Progenitor cell of endocrine pancreas (in vitro differentiated cells): ENCODE data around the gene SPSB1. TPM values are rescaled to one million over a fixed set of nuclear protein-coding genes. Genes with fewer than 3 reads are reported as not detected.

ENCODE experiments used
- DNase-seq: peaks from one replicate; pipeline ENCODE4 v3.0.0; 2021; ENCODE audit warnings: low spot score; ENCODE audit not compliant: unreplicated experiment
- H3K27ac Mint-ChIP-seq: 2 replicates; pipeline ENCODE4 v1.8.0; 2021; ENCODE audit warnings: mild to moderate bottlenecking, moderate library complexity, mixed read lengths
- H3K27me3 Mint-ChIP-seq: 2 replicates; pipeline ENCODE4 v1.8.0; 2021; ENCODE audit warnings: mixed read lengths
- H3K36me3 Mint-ChIP-seq: 2 replicates; pipeline ENCODE4 v1.8.0; 2022; ENCODE audit warnings: mixed read lengths; ENCODE audit not compliant: insufficient read depth
- H3K4me1 Mint-ChIP-seq: 2 replicates; pipeline ENCODE4 v1.8.0; 2021; ENCODE audit warnings: low read depth, mixed read lengths
- H3K4me3 Mint-ChIP-seq: 2 replicates; pipeline ENCODE4 v1.8.0; 2021; ENCODE audit warnings: low read depth, mild to moderate bottlenecking, moderate library complexity, mixed read lengths
- H3K9me3 Mint-ChIP-seq: 2 replicates; pipeline ENCODE4 v1.8.0; 2021; ENCODE audit warnings: low read depth, mixed read lengths
- total RNA-seq: library from RNA; stranded (reverse); gene quantifications from 2 replicates; pipeline ENCODE4 v1.2.1, GENCODE V29; 2021
- TF ChIP-seq, protein P1 (sequence below): fragments of 200-600 bp; sonication (generic); IDR thresholded peaks from one replicate; pipeline ENCODE4 v1.5.0; 2021; ENCODE audit warnings: antibody characterized with exemption, mild to moderate bottlenecking; ENCODE audit not compliant: unreplicated experiment

Gene SPSB1
- total RNA-seq, 1 donor from 2014 or later = 6.6 TPM

DNA sequence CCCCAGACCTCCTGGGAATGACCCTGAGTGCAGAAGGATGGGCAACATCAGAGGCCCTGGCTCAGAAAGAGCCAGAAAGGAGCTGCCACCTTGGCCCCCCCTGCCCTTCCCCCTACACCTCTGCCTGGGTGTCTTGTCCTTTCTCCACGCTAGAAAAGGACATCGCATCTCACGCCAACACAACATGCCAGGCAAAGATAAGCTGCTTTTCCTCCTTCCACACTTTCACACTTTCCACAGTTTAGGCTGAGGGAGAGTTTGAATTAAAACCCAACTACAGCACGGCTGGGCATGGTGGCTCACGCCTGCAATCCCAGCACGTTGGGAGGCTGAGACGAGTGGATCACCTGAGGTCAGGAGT lies 109.5 kb downstream of the SPSB1 start:
- TF ChIP-seq, protein P1, sequence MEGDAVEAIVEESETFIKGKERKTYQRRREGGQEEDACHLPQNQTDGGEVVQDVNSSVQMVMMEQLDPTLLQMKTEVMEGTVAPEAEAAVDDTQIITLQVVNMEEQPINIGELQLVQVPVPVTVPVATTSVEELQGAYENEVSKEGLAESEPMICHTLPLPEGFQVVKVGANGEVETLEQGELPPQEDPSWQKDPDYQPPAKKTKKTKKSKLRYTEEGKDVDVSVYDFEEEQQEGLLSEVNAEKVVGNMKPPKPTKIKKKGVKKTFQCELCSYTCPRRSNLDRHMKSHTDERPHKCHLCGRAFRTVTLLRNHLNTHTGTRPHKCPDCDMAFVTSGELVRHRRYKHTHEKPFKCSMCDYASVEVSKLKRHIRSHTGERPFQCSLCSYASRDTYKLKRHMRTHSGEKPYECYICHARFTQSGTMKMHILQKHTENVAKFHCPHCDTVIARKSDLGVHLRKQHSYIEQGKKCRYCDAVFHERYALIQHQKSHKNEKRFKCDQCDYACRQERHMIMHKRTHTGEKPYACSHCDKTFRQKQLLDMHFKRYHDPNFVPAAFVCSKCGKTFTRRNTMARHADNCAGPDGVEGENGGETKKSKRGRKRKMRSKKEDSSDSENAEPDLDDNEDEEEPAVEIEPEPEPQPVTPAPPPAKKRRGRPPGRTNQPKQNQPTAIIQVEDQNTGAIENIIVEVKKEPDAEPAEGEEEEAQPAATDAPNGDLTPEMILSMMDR = no peak
- no peaks in the 10 kb centered on the region for H3K27me3 Mint-ChIP-seq
- H3K27ac Mint-ChIP-seq = no peak overlapping the region
- no peak overlapping the region for H3K4me3 Mint-ChIP-seq
- DNase-seq = no peak
- peaks cover 14% of the 10 kb centered on the region for H3K4me1 Mint-ChIP-seq
- H3K9me3 Mint-ChIP-seq = no peaks in the 10 kb centered on the region
- H3K36me3 Mint-ChIP-seq = no peaks in the 10 kb centered on the region

DNA sequence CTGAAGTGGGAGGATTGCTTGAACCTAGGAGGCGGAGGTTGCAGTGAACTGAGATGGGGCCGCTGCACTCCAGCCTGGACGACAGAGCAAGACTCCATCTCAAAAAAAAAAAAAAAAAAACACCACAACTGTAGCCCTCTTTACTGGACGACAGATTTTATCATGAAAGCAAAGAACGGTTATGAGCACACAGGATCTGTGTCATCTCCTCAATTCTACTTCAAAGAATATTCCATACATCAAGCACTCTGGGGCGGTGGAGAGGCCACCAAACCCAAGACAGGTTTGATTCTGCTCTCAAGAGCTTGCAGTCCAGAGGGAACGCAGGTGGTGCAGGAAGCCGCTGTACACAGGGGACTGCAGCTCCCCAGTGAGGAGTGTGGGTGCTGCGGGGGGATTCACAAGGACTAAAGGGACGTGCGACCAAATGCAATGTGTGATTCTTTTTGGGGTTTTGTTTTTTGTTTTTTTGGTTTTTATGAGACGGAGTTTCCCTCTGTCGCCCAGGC lies 110.1 kb downstream of the SPSB1 start:
- H3K4me3 Mint-ChIP-seq = no peak overlapping the region
- TF ChIP-seq, protein P1 = no peak
- no peak for DNase-seq
- H3K4me1 Mint-ChIP-seq = peaks cover 14% of the 10 kb centered on the region
- no peaks in the 10 kb centered on the region for H3K9me3 Mint-ChIP-seq
- H3K27me3 Mint-ChIP-seq = no peaks in the 10 kb centered on the region
- H3K36me3 Mint-ChIP-seq = no peaks in the 10 kb centered on the region
- no peak overlapping the region for H3K27ac Mint-ChIP-seq

DNA sequence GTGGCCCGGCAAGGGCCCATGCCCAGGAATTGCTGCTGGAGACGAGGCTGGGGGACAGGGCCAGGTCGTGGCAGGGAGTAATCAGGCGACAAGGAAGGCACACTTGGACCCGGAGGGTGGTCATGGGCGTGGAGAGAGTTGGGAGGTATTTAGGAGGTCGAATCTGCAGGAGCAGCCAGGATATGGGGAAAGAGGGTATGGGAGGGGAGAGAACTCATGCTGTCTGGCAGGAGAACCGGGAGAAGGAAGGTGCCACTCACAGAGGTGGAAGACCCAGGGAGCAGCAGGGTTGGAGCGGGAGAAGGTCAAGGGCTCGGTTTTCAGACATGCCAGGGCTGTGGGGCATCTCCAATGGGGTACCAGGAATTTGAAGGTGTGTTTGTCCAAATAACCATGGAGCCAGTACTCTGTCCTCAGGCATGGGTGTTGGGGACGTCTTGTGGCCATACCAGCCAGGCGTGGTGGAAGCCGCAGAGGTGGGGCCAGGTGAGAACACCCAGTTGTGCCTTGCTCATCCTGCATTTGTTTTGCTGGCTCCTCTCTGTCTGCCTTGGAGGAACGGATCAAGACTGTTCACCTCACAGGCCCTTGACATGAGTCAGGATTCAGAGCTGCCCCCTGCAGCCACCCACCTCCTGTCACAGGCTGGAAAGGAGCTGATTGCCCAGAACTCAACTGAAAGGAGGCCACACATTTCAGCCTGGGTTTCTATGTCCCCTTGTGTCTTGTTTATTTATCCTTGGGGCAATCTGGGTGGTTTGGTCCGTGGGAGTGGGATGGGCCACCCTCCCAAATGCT lies 111.6 kb downstream of the SPSB1 start:
- H3K36me3 Mint-ChIP-seq = no peaks in the 10 kb centered on the region
- peaks cover 14% of the 10 kb centered on the region for H3K4me1 Mint-ChIP-seq
- no peak for DNase-seq
- H3K9me3 Mint-ChIP-seq = no peaks in the 10 kb centered on the region
- H3K27me3 Mint-ChIP-seq = no peaks in the 10 kb centered on the region
- no peak overlapping the region for H3K4me3 Mint-ChIP-seq
- TF ChIP-seq, protein P1 = no peak
- no peak overlapping the region for H3K27ac Mint-ChIP-seq

DNA sequence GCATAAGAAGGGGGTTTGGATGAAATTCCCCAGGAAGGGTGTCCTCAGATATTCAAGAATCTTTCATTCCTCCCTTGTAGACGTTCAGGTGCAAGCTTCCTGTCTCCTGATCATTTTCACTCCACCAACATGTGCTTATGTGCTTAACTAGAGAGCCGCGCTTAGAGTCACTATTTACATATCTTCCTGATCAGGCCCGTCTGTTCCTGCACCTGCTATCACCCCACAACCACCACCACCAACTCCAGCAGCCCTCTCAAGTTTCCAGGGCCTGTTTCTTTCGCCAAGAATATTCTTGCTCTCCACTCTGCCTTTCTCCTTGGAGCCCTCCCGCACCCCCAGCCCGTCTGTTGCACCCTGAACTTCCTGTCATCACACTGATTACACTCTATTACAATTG lies 113.4 kb downstream of the SPSB1 start:
- no peaks in the 10 kb centered on the region for H3K27me3 Mint-ChIP-seq
- H3K9me3 Mint-ChIP-seq = no peaks in the 10 kb centered on the region
- TF ChIP-seq, protein P1 = no peak
- peak overlapping the region; percentile 83 for H3K27ac Mint-ChIP-seq
- no peak for DNase-seq
- no peak overlapping the region for H3K4me3 Mint-ChIP-seq
- H3K4me1 Mint-ChIP-seq = peaks cover 14% of the 10 kb centered on the region
- H3K36me3 Mint-ChIP-seq = no peaks in the 10 kb centered on the region

DNA sequence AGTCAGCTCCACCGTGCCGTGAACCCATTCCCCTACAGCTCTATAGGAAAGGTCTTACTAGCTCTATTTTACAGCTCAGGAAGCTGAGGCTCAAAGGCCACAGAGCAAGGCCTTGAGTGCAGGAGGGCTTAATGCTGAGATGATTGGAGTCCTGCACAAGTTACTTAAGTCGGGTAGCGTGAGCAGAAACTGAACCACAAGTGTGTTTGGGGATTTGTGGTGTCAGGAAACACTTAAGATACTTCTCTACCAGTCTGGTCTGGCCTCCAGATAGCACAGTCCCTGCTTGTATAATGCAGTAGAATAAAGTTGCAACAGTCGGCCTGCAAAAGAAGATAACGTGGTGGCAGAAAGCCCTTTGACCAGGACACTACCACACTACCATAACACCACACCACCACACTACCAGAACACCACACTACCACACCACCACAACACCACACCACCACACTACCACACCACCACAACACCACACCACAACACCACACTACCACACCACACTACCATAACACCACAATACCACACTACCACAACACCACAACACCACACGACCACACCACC lies 118.1 kb downstream of the SPSB1 start:
- Mint-ChIP-seq H3K36me3 (no peaks in the 10 kb centered on the region), H3K4me3 (no peak overlapping the region), H3K4me1 (peaks cover 12% of the 10 kb centered on the region), H3K9me3 (no peaks in the 10 kb centered on the region), H3K27ac (no peak overlapping the region), H3K27me3 (no peaks in the 10 kb centered on the region)
- TF ChIP-seq, protein P1 = no peak
- DNase-seq = no peak
